Stimulated activated naive CD8-positive, alpha-beta T cell treated with anti-CD3 and anti-CD28 coated beads, Interleukin-15, amount 100 ng/mL, for 72 hours (primary cell): ENCODE results near the gene KCNA1.
"Not testable (repeated sequence)": the region's sequence is repeated elsewhere in the genome, so short reads cannot be mapped to it uniquely, and the experiment has no call there.

ENCODE experiments used
- ATAC-seq: fragments of 150-1000 bp; cut with Tn5 transposase; 2 replicates; pipeline ENCODE4 v1.10.0; 2021; ENCODE audit warnings: mild to moderate bottlenecking, moderate library complexity
- DNase-seq, 2 donors: peaks; one replicate each; pipeline ENCODE4 v3.0.0; 2021 to 2022
- H3K27ac Mint-ChIP-seq, 2 donors: one replicate each; pipeline ENCODE4 v1.8.0; 2022; ENCODE audit warnings: mild to moderate bottlenecking in 2 of 2, mixed read lengths in 2 of 2, moderate library complexity in 2 of 2
- H3K27me3 Mint-ChIP-seq: one replicate; pipeline ENCODE4 v1.8.0; 2022; ENCODE audit warnings: mixed read lengths
- H3K4me1 Mint-ChIP-seq: one replicate; pipeline ENCODE4 v1.8.0; 2022; ENCODE audit warnings: mild to moderate bottlenecking, mixed read lengths
- H3K4me3 Mint-ChIP-seq, 2 donors: one replicate each; pipeline ENCODE4 v1.8.0; 2022; ENCODE audit warnings: mild to moderate bottlenecking in 2 of 2, mixed read lengths in 2 of 2, moderate library complexity in 1 of 2
- H3K9me3 Mint-ChIP-seq, 2 donors: one replicate each; pipeline ENCODE4 v1.8.0; 2022; ENCODE audit warnings: mixed read lengths in 2 of 2

Gene KCNA1

GRCh38 chr12:4909734-4910501 lies at the start of gene KCNA1:
Gene KCNA1, plus strand, starts transcription at chr12:4909905. Its CDS starts 1,474 bp downstream, at chr12:4911379.
- peaks cover 30% of the 10 kb centered on the region for H3K4me1 Mint-ChIP-seq
- H3K27me3 Mint-ChIP-seq: peaks cover 10% of the 10 kb centered on the region
- ATAC-seq (peak; percentile 10), DNase-seq (peak in 1 of 2 donors; percentile 14)
- H3K4me3 Mint-ChIP-seq: peak within 1 kb of the TSS; percentile 84 to 92
- no peaks in the 10 kb centered on the region for H3K9me3 Mint-ChIP-seq
- no peak within 1 kb of the TSS for H3K27ac Mint-ChIP-seq

DNA sequence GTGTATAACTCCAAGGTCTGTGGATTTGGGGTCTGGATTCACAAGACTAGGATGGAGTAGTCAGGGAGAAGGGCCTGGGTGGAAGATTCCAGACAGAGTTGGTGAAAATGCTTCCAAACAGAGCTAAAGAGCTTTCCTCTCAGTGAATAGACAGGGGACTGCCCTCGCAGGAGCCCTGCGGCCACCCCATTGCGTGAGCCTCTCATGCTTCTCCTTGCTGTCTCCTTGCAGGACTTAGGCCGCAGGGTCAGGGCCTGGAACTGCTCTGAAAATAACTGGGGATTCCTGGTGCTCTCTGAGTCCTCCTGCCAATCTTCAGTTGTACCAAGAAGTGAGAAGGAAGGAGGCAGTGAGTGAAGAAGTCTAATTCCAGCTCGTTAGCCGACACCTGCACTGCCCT lies 49.0 kb upstream of the KCNA1 start:
- H3K4me3 Mint-ChIP-seq: no peak overlapping the region
- H3K27ac Mint-ChIP-seq: no peak overlapping the region
- peaks cover 11% of the 10 kb centered on the region for H3K4me1 Mint-ChIP-seq
- H3K27me3 Mint-ChIP-seq: peaks cover 43% of the 10 kb centered on the region
- DNase-seq (no peak), ATAC-seq (no peak)
- H3K9me3 Mint-ChIP-seq: no peaks in the 10 kb centered on the region

- ATAC-seq (no peak), DNase-seq (no peak)
- Mint-ChIP-seq H3K4me1 (peaks cover 7% of the 10 kb centered on the region), H3K27ac (no peak overlapping the region), H3K4me3 (no peak overlapping the region), H3K9me3 (no peaks in the 10 kb centered on the region), H3K27me3 (peaks cover 37% of the 10 kb centered on the region)
Measured at GRCh38 chr12:4862809-4863208, 46.9 kb upstream of the KCNA1 start.

DNA sequence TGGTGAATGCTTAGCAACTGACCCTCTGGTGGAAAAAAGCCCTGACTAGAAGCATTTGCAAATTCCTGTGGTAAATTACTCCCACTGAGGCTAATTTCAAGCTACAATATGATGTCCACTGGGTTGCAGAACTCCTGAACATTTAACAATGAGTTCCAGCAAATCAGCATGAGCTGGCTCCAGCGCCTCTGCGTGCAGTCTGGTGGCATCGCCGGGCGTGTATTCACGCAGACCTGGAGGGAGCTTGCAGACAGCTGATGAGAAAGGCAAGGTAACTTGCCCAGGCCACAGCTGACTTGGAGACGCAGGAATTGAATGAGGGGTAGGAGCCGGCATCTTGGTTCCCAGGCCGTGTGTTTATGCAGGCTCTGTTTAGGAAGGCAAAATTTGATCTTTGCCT lies 45.1 kb upstream of the KCNA1 start:
- Mint-ChIP-seq H3K4me3 (no peak overlapping the region), H3K4me1 (no peaks in the 10 kb centered on the region), H3K9me3 (no peaks in the 10 kb centered on the region), H3K27ac (no peak overlapping the region), H3K27me3 (peaks cover 25% of the 10 kb centered on the region)
- ATAC-seq (no peak), DNase-seq (no peak)

DNA sequence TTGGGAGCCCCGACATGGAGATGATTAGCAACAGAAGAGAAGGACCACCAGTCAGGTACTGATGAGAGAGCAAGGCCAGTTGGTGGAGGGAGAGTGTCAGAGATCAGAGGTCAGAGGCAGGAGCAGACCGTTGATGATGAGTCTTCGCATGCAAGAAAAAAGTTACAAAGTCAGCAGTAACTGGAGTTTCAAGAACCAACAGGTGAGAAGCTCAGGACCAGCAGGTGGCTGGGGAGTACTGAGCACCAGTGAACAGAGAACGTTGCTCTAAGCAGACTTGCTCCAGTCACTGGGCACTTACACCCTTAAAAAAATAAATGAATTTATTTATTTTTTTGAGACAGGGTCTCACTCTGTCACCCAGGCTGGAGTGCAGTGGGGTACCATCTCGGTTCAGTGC lies 44.5 kb upstream of the KCNA1 start:
- H3K27me3 Mint-ChIP-seq: peaks cover 26% of the 10 kb centered on the region
- H3K9me3 Mint-ChIP-seq: no peaks in the 10 kb centered on the region
- ATAC-seq (no peak), DNase-seq (no peak)
- H3K4me1 Mint-ChIP-seq: no peaks in the 10 kb centered on the region
- H3K4me3 Mint-ChIP-seq: no peak overlapping the region
- H3K27ac Mint-ChIP-seq: no peak overlapping the region

DNA sequence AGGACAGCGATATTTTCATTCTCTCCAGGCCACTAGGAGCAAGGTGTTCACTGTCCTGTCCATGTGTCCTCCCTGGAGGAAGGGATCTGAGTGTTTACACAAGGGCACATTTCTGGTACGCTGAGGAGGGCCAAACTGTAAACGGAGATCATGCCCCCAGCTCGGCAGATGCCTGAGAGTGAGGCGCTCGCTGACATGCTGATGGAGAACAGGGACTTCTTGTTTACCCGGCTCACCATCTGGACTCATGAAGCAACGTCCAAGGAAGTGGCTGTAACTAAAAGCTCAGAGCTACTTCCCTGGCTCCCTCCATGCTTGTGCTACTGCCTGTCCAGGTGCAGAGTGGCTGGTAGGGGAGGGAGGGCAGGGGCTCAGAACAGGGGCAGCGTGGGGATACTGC lies 43.4 kb upstream of the KCNA1 start:
- ATAC-seq (no peak), DNase-seq (no peak)
- Mint-ChIP-seq H3K27ac (no peak overlapping the region), H3K9me3 (no peaks in the 10 kb centered on the region), H3K4me1 (no peaks in the 10 kb centered on the region), H3K4me3 (no peak overlapping the region), H3K27me3 (peaks cover 29% of the 10 kb centered on the region)

DNA sequence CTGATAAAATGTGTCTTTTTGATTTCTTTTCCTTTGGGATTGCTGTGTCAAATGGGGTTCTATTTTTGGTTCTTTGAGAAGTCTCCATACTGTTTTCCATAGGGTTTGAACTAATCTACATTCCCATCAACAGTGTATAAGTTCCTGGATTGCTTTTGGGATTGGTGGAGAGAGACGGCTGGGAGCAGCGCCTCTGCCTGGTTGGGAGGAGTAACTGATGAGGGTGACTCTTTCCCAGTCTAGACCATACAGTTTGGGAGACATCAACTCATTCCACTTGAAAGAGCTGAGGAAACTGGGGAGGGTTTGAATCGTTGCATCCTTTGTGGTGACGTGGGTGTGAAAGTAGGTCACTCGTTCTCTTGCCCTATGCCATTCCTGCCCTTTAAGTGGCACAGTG lies 42.3 kb upstream of the KCNA1 start:
- H3K4me1 Mint-ChIP-seq: no peaks in the 10 kb centered on the region
- H3K4me3 Mint-ChIP-seq: no peak overlapping the region
- peaks cover 36% of the 10 kb centered on the region for H3K27me3 Mint-ChIP-seq
- DNase-seq (no peak), ATAC-seq (no peak)
- no peaks in the 10 kb centered on the region for H3K9me3 Mint-ChIP-seq
- H3K27ac Mint-ChIP-seq: no peak overlapping the region

DNA sequence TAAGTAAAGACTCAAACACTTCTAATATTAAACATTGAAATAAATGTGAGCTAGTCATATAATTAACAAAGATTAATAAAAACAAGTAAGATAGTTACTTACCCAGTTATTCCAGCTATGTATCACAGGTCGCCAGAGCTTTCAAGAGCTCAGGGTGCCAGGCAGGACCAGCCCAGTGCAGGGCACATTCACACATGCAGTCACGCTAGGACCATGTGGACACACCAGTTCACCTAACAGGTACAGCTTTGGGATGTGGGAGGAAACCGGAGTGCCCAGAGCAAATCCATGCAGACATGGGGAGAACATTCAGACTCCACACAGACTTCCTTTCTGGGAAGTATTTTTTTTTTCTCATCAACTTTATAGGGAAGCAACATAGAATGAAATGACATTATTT lies 39.3 kb upstream of the KCNA1 start:
- no peaks in the 10 kb centered on the region for H3K9me3 Mint-ChIP-seq
- DNase-seq (no peak), ATAC-seq (no peak)
- peaks cover 28% of the 10 kb centered on the region for H3K27me3 Mint-ChIP-seq
- H3K27ac Mint-ChIP-seq: no peak overlapping the region
- H3K4me1 Mint-ChIP-seq: no peaks in the 10 kb centered on the region
- H3K4me3 Mint-ChIP-seq: no peak overlapping the region

DNA sequence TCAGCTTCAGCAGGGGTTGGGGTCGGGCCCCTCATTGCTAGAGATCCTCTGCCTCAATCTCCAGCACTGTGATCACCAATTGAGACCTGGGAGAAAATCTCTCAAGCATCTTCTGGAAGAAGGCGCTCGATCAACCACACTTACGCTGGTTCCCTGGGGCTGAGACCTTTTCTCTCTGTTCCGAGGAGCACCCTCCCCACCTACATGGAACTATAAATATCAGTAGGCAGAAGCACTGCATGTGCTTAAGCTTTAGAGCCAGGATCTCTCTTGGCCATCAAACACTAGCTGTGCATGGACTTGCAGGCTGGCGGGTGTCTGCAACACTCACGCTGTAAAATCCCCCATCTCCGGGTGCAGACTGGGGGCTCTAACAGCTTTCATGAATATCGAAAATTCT lies 38.2 kb upstream of the KCNA1 start:
- no peak overlapping the region for H3K27ac Mint-ChIP-seq
- DNase-seq (no peak), ATAC-seq (no peak)
- no peaks in the 10 kb centered on the region for H3K4me1 Mint-ChIP-seq
- H3K4me3 Mint-ChIP-seq: no peak overlapping the region
- peaks cover 17% of the 10 kb centered on the region for H3K27me3 Mint-ChIP-seq
- H3K9me3 Mint-ChIP-seq: no peaks in the 10 kb centered on the region

GRCh38 chr12:4873947-4874346 lies 35.8 kb upstream of the KCNA1 start:
- Mint-ChIP-seq H3K9me3 (peaks cover 8 to 10% of the 10 kb centered on the region in 2 donors), H3K27ac (no peak overlapping the region), H3K27me3 (peaks cover 24% of the 10 kb centered on the region), H3K4me3 (no peak overlapping the region), H3K4me1 (no peaks in the 10 kb centered on the region)
- ATAC-seq: no peak
- no peak for DNase-seq

- no peak for DNase-seq
- ATAC-seq: no peak
- H3K9me3 Mint-ChIP-seq: peaks cover 8 to 12% of the 10 kb centered on the region in 2 donors
- H3K4me1 Mint-ChIP-seq: no peaks in the 10 kb centered on the region
- peaks cover 22% of the 10 kb centered on the region for H3K27me3 Mint-ChIP-seq
- H3K27ac Mint-ChIP-seq: no peak overlapping the region
- no peak overlapping the region for H3K4me3 Mint-ChIP-seq
Measured at GRCh38 chr12:4874671-4875070, 35.0 kb upstream of the KCNA1 start.

- peaks cover 21% of the 10 kb centered on the region for H3K27me3 Mint-ChIP-seq
- H3K4me1 Mint-ChIP-seq, H3K27ac Mint-ChIP-seq, H3K4me3 Mint-ChIP-seq, ATAC-seq, DNase-seq: not testable (repeated sequence)
- peaks cover 14 to 21% of the 10 kb centered on the region in 2 donors for H3K9me3 Mint-ChIP-seq
Measured at GRCh38 chr12:4879481-4879880, 30.2 kb upstream of the KCNA1 start.

DNA sequence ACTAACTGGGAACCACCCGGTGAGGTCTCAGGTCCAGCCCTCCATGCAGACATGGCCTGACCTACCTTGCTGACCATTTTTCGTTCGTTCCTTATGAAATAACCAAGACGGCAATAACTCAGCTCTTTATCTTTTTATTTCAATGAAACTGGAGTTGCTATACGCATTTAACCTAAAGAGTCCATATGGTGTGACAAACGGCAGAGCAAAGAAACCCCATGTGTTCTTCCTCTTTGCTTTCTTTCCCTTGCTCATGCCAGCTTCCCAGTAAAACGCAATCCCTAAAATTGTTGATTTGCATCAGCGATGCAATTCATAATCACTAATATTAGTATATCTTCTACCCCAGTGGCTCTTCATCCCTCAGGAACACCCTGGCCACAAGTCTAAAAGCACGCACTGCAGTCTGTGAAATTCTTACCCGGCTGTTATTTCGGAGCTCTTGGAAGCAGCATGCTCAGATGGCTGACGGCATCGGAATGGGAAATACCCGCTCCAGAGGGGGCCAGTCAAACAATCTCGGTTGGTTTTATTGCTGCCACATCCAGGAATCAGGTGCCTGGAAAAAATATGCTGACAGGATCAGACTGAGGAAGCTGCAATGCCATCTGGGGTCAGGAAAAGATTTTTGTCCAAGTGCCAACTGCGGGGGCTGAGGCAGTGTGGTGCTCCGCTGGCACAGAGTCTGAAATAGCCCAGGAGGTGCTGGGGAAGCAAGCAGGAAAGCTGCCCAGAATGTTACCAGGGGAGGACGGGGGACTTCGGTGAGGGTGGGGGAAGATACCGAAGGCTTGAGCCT lies 28.2 kb upstream of the KCNA1 start:
- H3K27me3 Mint-ChIP-seq: peaks cover 36% of the 10 kb centered on the region
- ATAC-seq: no peak
- no peak overlapping the region for H3K4me3 Mint-ChIP-seq
- no peak overlapping the region for H3K27ac Mint-ChIP-seq
- H3K9me3 Mint-ChIP-seq: peaks cover 14 to 21% of the 10 kb centered on the region in 2 donors
- H3K4me1 Mint-ChIP-seq: no peaks in the 10 kb centered on the region
- no peak for DNase-seq

GRCh38 chr12:4891866-4892265 lies 17.8 kb upstream of the KCNA1 start:
- no peaks in the 10 kb centered on the region for H3K9me3 Mint-ChIP-seq
- H3K27ac Mint-ChIP-seq: no peak overlapping the region
- ATAC-seq (no peak), DNase-seq (no peak)
- H3K4me3 Mint-ChIP-seq: no peak overlapping the region
- H3K27me3 Mint-ChIP-seq: peaks cover 26% of the 10 kb centered on the region
- H3K4me1 Mint-ChIP-seq: no peaks in the 10 kb centered on the region

- DNase-seq (no peak), ATAC-seq (no peak)
- no peak overlapping the region for H3K4me3 Mint-ChIP-seq
- H3K27ac Mint-ChIP-seq: no peak overlapping the region
- peaks cover 21% of the 10 kb centered on the region for H3K27me3 Mint-ChIP-seq
- no peaks in the 10 kb centered on the region for H3K4me1 Mint-ChIP-seq
- H3K9me3 Mint-ChIP-seq: no peaks in the 10 kb centered on the region
Measured at GRCh38 chr12:4892418-4892817, 17.3 kb upstream of the KCNA1 start.

- no peak for ATAC-seq
- no peak for DNase-seq
- peaks cover 22% of the 10 kb centered on the region for H3K27me3 Mint-ChIP-seq
Measured at GRCh38 chr12:4894019-4894418, 15.7 kb upstream of the KCNA1 start.

More at GRCh38 chr12:4894019-4894418, 15.7 kb upstream of the KCNA1 start:
- H3K9me3 Mint-ChIP-seq: no peaks in the 10 kb centered on the region
- H3K27ac Mint-ChIP-seq: no peak overlapping the region
- H3K4me3 Mint-ChIP-seq: no peak overlapping the region
- no peaks in the 10 kb centered on the region for H3K4me1 Mint-ChIP-seq
